GM23338 (cell line): ENCODE data around the gene AMPH. TPM values are rescaled to one million over a fixed set of nuclear protein-coding genes. Genes with fewer than 3 reads are reported as not detected.

ENCODE experiments used
- ATAC-seq: fragments of 200-7000 bp; cut with Tn5 transposase; 3 replicates; pipeline ENCODE4 v1.9.1; 2020
- DNase-seq: peaks from one replicate; pipeline ENCODE4 v3.0.0-alpha.2; 2015; ENCODE audit warnings: low spot score
- H2AFZ ChIP-seq: fragments of 200-600 bp; sonication (generic); 2 replicates; pipeline ENCODE4 v1.8.0; 2016; ENCODE audit warnings: antibody characterized with exemption, mild to moderate bottlenecking, moderate library complexity
- H3F3A ChIP-seq: fragments of 200-600 bp; sonication (generic); replicated peaks from 2 replicates; pipeline ENCODE4 v1.8.0; 2017; ENCODE audit warnings: antibody characterized with exemption, mixed run types, low read depth
- H3K27ac ChIP-seq: fragments of 200-600 bp; sonication (generic); 2 replicates; pipeline ENCODE4 v1.6.1; 2016; ENCODE audit warnings: low read depth
- H3K27me3 ChIP-seq: fragments of 200-600 bp; sonication (generic); 2 replicates; pipeline ENCODE4 v1.8.0; 2016; ENCODE audit warnings: mild to moderate bottlenecking, mixed run types, moderate library complexity; ENCODE audit not compliant: insufficient read depth
- H3K36me3 ChIP-seq: fragments of 200-600 bp; sonication (generic); 2 replicates; pipeline ENCODE4 v1.8.0; 2016; ENCODE audit warnings: mild to moderate bottlenecking; ENCODE audit not compliant: insufficient read depth
- H3K4me1 ChIP-seq: fragments of 200-600 bp; sonication (generic); 2 replicates; pipeline ENCODE4 v1.8.0; 2016; ENCODE audit warnings: mild to moderate bottlenecking, moderate library complexity; ENCODE audit not compliant: insufficient read depth
- H3K4me2 ChIP-seq: fragments of 200-600 bp; sonication (generic); 2 replicates; pipeline ENCODE4 v1.7.1; 2017; ENCODE audit warnings: mixed run types
- H3K4me3 ChIP-seq: fragments of 200-600 bp; sonication (generic); 2 replicates; pipeline ENCODE4 v1.6.1; 2016; ENCODE audit warnings: mixed run types
- H3K79me2 ChIP-seq: fragments of 200-600 bp; sonication (generic); replicated peaks from 2 replicates; pipeline ENCODE4 v1.8.0; 2017; ENCODE audit warnings: mild to moderate bottlenecking; ENCODE audit not compliant: insufficient read depth
- H3K9me2 ChIP-seq: fragments of 200-600 bp; sonication (generic); 2 replicates; pipeline ENCODE4 v1.8.0; 2017; ENCODE audit not compliant: insufficient read depth
- H4K20me1 ChIP-seq: fragments of 200-600 bp; sonication (generic); replicated peaks from 2 replicates; pipeline ENCODE4 v1.8.0; 2017; ENCODE audit warnings: mild to moderate bottlenecking; ENCODE audit not compliant: insufficient read depth
- H3K27ac Mint-ChIP-seq: 2 replicates; pipeline ENCODE4 v1.8.0; 2020; ENCODE audit warnings: inconsistent platforms, mild to moderate bottlenecking, moderate library complexity, mixed read lengths
- H3K27me3 Mint-ChIP-seq: 3 replicates; pipeline ENCODE4 v1.8.0; 2022; ENCODE audit warnings: low read depth, mild to moderate bottlenecking, moderate library complexity, mixed read lengths, inconsistent platforms; ENCODE audit not compliant: insufficient read depth, poor library complexity
- H3K36me3 Mint-ChIP-seq: 3 replicates; pipeline ENCODE4 v1.8.0; 2021; ENCODE audit warnings: low read depth, mild to moderate bottlenecking, inconsistent platforms, moderate library complexity, mixed read lengths
- H3K4me1 Mint-ChIP-seq: 3 replicates; pipeline ENCODE4 v1.8.0; 2020; ENCODE audit warnings: mild to moderate bottlenecking, inconsistent platforms, mixed read lengths
- H3K4me3 Mint-ChIP-seq: 3 replicates; pipeline ENCODE4 v1.8.0; 2021; ENCODE audit warnings: moderate library complexity, mild to moderate bottlenecking, inconsistent platforms, mixed read lengths
- H3K9me3 Mint-ChIP-seq: 3 replicates; pipeline ENCODE4 v1.8.0; 2020; ENCODE audit warnings: moderate library complexity, mild to moderate bottlenecking, inconsistent platforms, mixed read lengths
- CREB1 ChIP-seq: fragments of 250-450 bp; sonication (Bioruptor Pico); IDR thresholded peaks from 2 replicates; pipeline ENCODE4 v1.5.0; 2020; ENCODE audit warnings: low read depth, mild to moderate bottlenecking, moderate library complexity
- EZH2 ChIP-seq: fragments of 200-600 bp; sonication (generic); IDR thresholded peaks from one replicate; pipeline ENCODE4 v1.8.0; 2017; ENCODE audit warnings: antibody characterized with exemption, mild to moderate bottlenecking, low read depth; ENCODE audit not compliant: unreplicated experiment
- EZH2phosphoT487 ChIP-seq: fragments of 200-600 bp; sonication (generic); IDR thresholded peaks from one replicate; pipeline ENCODE4 v1.8.1; 2018; ENCODE audit warnings: antibody characterized with exemption; ENCODE audit not compliant: unreplicated experiment
- JUNB ChIP-seq: IDR thresholded peaks from one replicate; pipeline ENCODE4 v1.6.1; 2016; ENCODE audit warnings: antibody characterized with exemption; ENCODE audit not compliant: unreplicated experiment
- NANOG ChIP-seq: IDR thresholded peaks from 2 replicates; pipeline ENCODE4 v1.6.1; 2016; ENCODE audit warnings: antibody characterized with exemption, borderline replicate concordance
- ZNF114 ChIP-seq: fragments of 250-450 bp; sonication (Bioruptor Pico); IDR thresholded peaks from 2 replicates; pipeline ENCODE4 v1.5.0; 2020; ENCODE audit warnings: mild to moderate bottlenecking, moderate library complexity
- ZNF331 ChIP-seq: fragments of 250-450 bp; sonication (Bioruptor Pico); IDR thresholded peaks from 2 replicates; pipeline ENCODE4 v1.5.0; 2020; ENCODE audit warnings: low read depth, mild to moderate bottlenecking, moderate library complexity
- polyA plus RNA-seq: library from polyadenylated mRNA; unstranded; fragments of >200 nt; fragmentation: Nextera tagmentation; extraction: Ambion mirVana; gene quantifications from 2 replicates; pipeline ENCODE4 v1.2.1, GENCODE V29; 2016
- total RNA-seq: library from RNA; depleted of rRNA; stranded (reverse); fragments of >200 nt; shearing (Covaris generic); gene quantifications from 2 replicates; pipeline ENCODE4 v1.2.3, GENCODE V29; 2014
- TF ChIP-seq, protein P1 (sequence below): fragments of 250-450 bp; sonication (Bioruptor Pico); IDR thresholded peaks from 2 replicates; pipeline ENCODE4 v1.5.0; 2020; ENCODE audit warnings: mild to moderate bottlenecking, moderate library complexity
- TF ChIP-seq, protein P2 (sequence below): IDR thresholded peaks from one replicate; pipeline ENCODE4 v1.6.1; 2018; ENCODE audit warnings: antibody characterized with exemption; ENCODE audit not compliant: unreplicated experiment
- TF ChIP-seq, protein P3 (sequence below), 2 experiments: fragments of 200-600 bp in 1 of 2; sonication (generic) in 1 of 2; conservative IDR thresholded peaks; 2 replicates each; pipeline versions ENCODE4 v1.5.1 to v1.6.1; 2016 to 2017; ENCODE audit warnings: antibody characterized with exemption in 2 of 2, low read depth in 2 of 2, mild to moderate bottlenecking in 2 of 2, moderate library complexity in 1 of 2
- TF ChIP-seq, protein P4 (sequence below): IDR thresholded peaks from 2 replicates; pipeline ENCODE4 v1.6.1; 2016; ENCODE audit warnings: antibody characterized with exemption

The AMPH gene
- total and polyA plus RNA-seq, 2 experiments from 2014 or later, result 4.8 to 10.2 TPM

DNA sequence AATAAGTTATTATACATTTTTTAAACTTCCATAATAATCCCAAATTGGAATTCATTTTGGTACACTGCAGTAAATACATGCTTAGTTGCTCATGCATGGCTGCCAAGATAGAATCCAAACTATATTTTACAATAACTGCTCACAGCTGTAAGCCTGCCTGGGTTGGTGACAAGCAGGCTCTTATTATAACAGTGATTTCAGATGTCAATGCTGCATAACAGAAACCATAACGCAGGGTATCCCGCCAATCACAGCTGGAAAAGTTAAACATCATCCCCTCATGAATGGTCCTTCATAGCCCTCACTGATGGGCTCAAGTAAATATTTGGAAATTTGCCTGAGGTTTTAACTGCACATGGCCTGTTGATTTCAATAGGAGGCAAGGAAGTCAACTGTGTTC is 149.8 kb downstream of the AMPH start (continued):
- no peak for TF ChIP-seq ZNF114
- no peak for TF ChIP-seq EZH2phosphoT487
- TF ChIP-seq, protein P1, sequence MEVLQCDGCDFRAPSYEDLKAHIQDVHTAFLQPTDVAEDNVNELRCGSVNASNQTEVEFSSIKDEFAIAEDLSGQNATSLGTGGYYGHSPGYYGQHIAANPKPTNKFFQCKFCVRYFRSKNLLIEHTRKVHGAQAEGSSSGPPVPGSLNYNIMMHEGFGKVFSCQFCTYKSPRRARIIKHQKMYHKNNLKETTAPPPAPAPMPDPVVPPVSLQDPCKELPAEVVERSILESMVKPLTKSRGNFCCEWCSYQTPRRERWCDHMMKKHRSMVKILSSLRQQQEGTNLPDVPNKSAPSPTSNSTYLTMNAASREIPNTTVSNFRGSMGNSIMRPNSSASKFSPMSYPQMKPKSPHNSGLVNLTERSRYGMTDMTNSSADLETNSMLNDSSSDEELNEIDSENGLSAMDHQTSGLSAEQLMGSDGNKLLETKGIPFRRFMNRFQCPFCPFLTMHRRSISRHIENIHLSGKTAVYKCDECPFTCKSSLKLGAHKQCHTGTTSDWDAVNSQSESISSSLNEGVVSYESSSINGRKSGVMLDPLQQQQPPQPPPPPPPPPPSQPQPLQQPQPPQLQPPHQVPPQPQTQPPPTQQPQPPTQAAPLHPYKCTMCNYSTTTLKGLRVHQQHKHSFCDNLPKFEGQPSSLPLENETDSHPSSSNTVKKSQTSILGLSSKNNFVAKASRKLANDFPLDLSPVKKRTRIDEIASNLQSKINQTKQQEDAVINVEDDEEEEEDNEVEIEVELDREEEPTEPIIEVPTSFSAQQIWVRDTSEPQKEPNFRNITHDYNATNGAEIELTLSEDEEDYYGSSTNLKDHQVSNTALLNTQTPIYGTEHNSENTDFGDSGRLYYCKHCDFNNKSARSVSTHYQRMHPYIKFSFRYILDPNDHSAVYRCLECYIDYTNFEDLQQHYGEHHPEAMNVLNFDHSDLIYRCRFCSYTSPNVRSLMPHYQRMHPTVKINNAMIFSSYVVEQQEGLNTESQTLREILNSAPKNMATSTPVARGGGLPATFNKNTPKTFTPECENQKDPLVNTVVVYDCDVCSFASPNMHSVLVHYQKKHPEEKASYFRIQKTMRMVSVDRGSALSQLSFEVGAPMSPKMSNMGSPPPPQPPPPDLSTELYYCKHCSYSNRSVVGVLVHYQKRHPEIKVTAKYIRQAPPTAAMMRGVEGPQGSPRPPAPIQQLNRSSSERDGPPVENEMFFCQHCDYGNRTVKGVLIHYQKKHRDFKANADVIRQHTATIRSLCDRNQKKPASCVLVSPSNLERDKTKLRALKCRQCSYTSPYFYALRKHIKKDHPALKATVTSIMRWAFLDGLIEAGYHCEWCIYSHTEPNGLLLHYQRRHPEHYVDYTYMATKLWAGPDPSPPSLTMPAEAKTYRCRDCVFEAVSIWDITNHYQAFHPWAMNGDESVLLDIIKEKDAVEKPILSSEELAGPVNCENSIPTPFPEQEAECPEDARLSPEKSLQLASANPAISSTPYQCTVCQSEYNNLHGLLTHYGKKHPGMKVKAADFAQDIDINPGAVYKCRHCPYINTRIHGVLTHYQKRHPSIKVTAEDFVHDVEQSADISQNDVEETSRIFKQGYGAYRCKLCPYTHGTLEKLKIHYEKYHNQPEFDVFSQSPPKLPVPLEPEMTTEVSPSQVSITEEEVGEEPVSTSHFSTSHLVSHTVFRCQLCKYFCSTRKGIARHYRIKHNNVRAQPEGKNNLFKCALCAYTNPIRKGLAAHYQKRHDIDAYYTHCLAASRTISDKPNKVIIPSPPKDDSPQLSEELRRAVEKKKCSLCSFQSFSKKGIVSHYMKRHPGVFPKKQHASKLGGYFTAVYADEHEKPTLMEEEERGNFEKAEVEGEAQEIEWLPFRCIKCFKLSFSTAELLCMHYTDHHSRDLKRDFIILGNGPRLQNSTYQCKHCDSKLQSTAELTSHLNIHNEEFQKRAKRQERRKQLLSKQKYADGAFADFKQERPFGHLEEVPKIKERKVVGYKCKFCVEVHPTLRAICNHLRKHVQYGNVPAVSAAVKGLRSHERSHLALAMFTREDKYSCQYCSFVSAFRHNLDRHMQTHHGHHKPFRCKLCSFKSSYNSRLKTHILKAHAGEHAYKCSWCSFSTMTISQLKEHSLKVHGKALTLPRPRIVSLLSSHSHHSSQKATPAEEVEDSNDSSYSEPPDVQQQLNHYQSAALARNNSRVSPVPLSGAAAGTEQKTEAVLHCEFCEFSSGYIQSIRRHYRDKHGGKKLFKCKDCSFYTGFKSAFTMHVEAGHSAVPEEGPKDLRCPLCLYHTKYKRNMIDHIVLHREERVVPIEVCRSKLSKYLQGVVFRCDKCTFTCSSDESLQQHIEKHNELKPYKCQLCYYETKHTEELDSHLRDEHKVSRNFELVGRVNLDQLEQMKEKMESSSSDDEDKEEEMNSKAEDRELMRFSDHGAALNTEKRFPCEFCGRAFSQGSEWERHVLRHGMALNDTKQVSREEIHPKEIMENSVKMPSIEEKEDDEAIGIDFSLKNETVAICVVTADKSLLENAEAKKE (CRISPR knock-in tag), result no peak

DNA sequence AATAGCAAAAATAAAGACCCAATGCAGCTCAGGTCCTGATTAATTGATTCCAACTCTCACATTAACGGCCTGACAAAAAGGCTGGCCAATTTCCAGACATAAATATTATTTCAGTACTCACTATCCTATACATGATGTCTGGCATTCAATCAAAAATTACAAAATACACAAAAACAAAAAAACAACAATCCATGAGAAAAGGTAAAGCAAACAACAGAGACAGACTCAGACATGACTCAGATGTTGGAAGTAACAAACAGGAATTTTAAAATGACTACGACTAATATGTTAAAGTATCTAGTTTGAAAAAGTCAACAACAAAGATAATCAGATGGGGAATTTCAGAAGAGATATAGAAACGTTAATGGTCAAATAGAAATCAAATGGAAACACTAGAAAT is 152.8 kb downstream of the AMPH start:
- Histone ChIP-seq H3K27me3 (no peaks in the 10 kb centered on the region), H3K27ac (no peak overlapping the region), H3K4me2 (no peak overlapping the region), H4K20me1 (no peaks in the 10 kb centered on the region), H3K4me3 (no peak overlapping the region), H3K9me2 (no peaks in the 10 kb centered on the region; the same call in 1 of the 2 replicates), H3K4me1 (no peaks in the 10 kb centered on the region), H3K79me2 (no peaks in the 10 kb centered on the region), H3F3A (no peaks in the 10 kb centered on the region), H2AFZ (no peak overlapping the region), H3K36me3 (no peaks in the 10 kb centered on the region)
- H3K27me3 Mint-ChIP-seq, result no peaks in the 10 kb centered on the region
- no peak overlapping the region for H3K27ac Mint-ChIP-seq
- DNase-seq, result no peak
- peaks cover 3% of the 10 kb centered on the region; the same call in 2 of the 3 replicates for H3K4me1 Mint-ChIP-seq
- H3K36me3 Mint-ChIP-seq, result no peaks in the 10 kb centered on the region
- no peaks in the 10 kb centered on the region for H3K9me3 Mint-ChIP-seq
- H3K4me3 Mint-ChIP-seq, result no peak overlapping the region
- no peak for ATAC-seq
- TF ChIP-seq EZH2 (no peak), CREB1 (CRISPR knock-in tag) (no peak), JUNB (no peak), ZNF114 (no peak), NANOG (no peak), EZH2phosphoT487 (no peak), ZNF331 (CRISPR knock-in tag) (no peak)
- TF ChIP-seq, protein P2, sequence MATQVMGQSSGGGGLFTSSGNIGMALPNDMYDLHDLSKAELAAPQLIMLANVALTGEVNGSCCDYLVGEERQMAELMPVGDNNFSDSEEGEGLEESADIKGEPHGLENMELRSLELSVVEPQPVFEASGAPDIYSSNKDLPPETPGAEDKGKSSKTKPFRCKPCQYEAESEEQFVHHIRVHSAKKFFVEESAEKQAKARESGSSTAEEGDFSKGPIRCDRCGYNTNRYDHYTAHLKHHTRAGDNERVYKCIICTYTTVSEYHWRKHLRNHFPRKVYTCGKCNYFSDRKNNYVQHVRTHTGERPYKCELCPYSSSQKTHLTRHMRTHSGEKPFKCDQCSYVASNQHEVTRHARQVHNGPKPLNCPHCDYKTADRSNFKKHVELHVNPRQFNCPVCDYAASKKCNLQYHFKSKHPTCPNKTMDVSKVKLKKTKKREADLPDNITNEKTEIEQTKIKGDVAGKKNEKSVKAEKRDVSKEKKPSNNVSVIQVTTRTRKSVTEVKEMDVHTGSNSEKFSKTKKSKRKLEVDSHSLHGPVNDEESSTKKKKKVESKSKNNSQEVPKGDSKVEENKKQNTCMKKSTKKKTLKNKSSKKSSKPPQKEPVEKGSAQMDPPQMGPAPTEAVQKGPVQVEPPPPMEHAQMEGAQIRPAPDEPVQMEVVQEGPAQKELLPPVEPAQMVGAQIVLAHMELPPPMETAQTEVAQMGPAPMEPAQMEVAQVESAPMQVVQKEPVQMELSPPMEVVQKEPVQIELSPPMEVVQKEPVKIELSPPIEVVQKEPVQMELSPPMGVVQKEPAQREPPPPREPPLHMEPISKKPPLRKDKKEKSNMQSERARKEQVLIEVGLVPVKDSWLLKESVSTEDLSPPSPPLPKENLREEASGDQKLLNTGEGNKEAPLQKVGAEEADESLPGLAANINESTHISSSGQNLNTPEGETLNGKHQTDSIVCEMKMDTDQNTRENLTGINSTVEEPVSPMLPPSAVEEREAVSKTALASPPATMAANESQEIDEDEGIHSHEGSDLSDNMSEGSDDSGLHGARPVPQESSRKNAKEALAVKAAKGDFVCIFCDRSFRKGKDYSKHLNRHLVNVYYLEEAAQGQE, result no peak
- TF ChIP-seq, protein P3, sequence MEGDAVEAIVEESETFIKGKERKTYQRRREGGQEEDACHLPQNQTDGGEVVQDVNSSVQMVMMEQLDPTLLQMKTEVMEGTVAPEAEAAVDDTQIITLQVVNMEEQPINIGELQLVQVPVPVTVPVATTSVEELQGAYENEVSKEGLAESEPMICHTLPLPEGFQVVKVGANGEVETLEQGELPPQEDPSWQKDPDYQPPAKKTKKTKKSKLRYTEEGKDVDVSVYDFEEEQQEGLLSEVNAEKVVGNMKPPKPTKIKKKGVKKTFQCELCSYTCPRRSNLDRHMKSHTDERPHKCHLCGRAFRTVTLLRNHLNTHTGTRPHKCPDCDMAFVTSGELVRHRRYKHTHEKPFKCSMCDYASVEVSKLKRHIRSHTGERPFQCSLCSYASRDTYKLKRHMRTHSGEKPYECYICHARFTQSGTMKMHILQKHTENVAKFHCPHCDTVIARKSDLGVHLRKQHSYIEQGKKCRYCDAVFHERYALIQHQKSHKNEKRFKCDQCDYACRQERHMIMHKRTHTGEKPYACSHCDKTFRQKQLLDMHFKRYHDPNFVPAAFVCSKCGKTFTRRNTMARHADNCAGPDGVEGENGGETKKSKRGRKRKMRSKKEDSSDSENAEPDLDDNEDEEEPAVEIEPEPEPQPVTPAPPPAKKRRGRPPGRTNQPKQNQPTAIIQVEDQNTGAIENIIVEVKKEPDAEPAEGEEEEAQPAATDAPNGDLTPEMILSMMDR (conservative IDR thresholded peaks at IDR 0.05; ENCODE audit: low read depth in 2 of 2), result no peak
- TF ChIP-seq, protein P4, sequence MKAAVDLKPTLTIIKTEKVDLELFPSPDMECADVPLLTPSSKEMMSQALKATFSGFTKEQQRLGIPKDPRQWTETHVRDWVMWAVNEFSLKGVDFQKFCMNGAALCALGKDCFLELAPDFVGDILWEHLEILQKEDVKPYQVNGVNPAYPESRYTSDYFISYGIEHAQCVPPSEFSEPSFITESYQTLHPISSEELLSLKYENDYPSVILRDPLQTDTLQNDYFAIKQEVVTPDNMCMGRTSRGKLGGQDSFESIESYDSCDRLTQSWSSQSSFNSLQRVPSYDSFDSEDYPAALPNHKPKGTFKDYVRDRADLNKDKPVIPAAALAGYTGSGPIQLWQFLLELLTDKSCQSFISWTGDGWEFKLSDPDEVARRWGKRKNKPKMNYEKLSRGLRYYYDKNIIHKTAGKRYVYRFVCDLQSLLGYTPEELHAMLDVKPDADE, result no peak
